Mesendoderm (in vitro differentiated cells): ENCODE data around the gene BNIP5.

ENCODE experiments used
- DNase-seq: peaks from one replicate; pipeline ENCODE4 v3.0.0; 2013
- H2AK5ac ChIP-seq: 2 replicates; pipeline ENCODE4 v1.6.1; 2013; ENCODE audit warnings: low read length, inconsistent platforms
- H2BK120ac ChIP-seq: 2 replicates; pipeline ENCODE4 v1.6.1; 2013; ENCODE audit warnings: low read depth, mild to moderate bottlenecking, low read length, moderate library complexity, mixed read lengths
- H2BK15ac ChIP-seq: replicated peaks from 2 replicates; pipeline ENCODE4 v1.6.1; 2013; ENCODE audit warnings: low read depth, mild to moderate bottlenecking, moderate library complexity
- H2BK5ac ChIP-seq: 2 replicates; pipeline ENCODE4 v1.6.1; 2013; ENCODE audit warnings: low read length, inconsistent platforms
- H3K18ac ChIP-seq: 2 replicates; pipeline ENCODE4 v1.6.1; 2013; ENCODE audit warnings: mild to moderate bottlenecking, low read length, mixed read lengths
- H3K23ac ChIP-seq: one replicate; pipeline ENCODE4 v1.6.1; 2013; ENCODE audit warnings: low read length
- H3K27ac ChIP-seq: 2 replicates; pipeline ENCODE4 v1.5.1; 2013; ENCODE audit warnings: low read depth, mild to moderate bottlenecking, inconsistent platforms, low read length, moderate library complexity
- H3K27me3 ChIP-seq: 2 replicates; pipeline ENCODE4 v1.6.1; 2013; ENCODE audit warnings: low read length, control low read depth, mild to moderate bottlenecking, inconsistent platforms; ENCODE audit not compliant: insufficient read depth, poor library complexity
- H3K36me3 ChIP-seq: 2 replicates; pipeline ENCODE4 v1.6.1; 2013; ENCODE audit warnings: low read length, inconsistent platforms; ENCODE audit not compliant: control insufficient read depth, insufficient read depth
- H3K4ac ChIP-seq: one replicate; pipeline ENCODE4 v1.6.1; 2013; ENCODE audit warnings: low read depth, mild to moderate bottlenecking, low read length, moderate library complexity
- H3K4me1 ChIP-seq: 2 replicates; pipeline ENCODE4 v1.6.1; 2013; ENCODE audit warnings: low read depth, low read length, inconsistent platforms; ENCODE audit not compliant: control insufficient read depth
- H3K4me2 ChIP-seq: 2 replicates; pipeline ENCODE4 v1.6.1; 2013; ENCODE audit warnings: low read length
- H3K4me3 ChIP-seq: 2 replicates; pipeline ENCODE4 v1.5.1; 2013; ENCODE audit warnings: mild to moderate bottlenecking, low read length
- H3K56ac ChIP-seq: one replicate; pipeline ENCODE4 v1.6.1; 2013; ENCODE audit warnings: low read length
- H3K79me1 ChIP-seq: 2 replicates; pipeline ENCODE4 v1.6.1; 2013; ENCODE audit warnings: low read length, inconsistent platforms
- H3K79me2 ChIP-seq: 2 replicates; pipeline ENCODE4 v1.6.1; 2013; ENCODE audit warnings: mild to moderate bottlenecking, low read length; ENCODE audit not compliant: control insufficient read depth, insufficient read depth
- H3K9ac ChIP-seq: 2 replicates; pipeline ENCODE4 v1.6.1; 2013; ENCODE audit warnings: low read length, inconsistent platforms
- H4K5ac ChIP-seq: one replicate; pipeline ENCODE4 v1.6.1; 2013; ENCODE audit warnings: low read length
- H4K8ac ChIP-seq: one replicate; pipeline ENCODE4 v1.6.1; 2013; ENCODE audit warnings: low read depth, mild to moderate bottlenecking, control low read depth, low read length, moderate library complexity
- WGBS: extraction: QIAGEN DNeasy Blood & Tissue Kit; methylation state at CpG from one replicate; pipeline ENCODE4 v1.1.7; 2013; ENCODE audit warnings: low lambda C conversion rate, missing lambda C conversion rate; ENCODE audit not compliant: insufficient coverage; ENCODE audit errors: extremely low coverage; 5-methylcytosine and 5-hydroxymethylcytosine counted together

BNIP5 gene

DNA sequence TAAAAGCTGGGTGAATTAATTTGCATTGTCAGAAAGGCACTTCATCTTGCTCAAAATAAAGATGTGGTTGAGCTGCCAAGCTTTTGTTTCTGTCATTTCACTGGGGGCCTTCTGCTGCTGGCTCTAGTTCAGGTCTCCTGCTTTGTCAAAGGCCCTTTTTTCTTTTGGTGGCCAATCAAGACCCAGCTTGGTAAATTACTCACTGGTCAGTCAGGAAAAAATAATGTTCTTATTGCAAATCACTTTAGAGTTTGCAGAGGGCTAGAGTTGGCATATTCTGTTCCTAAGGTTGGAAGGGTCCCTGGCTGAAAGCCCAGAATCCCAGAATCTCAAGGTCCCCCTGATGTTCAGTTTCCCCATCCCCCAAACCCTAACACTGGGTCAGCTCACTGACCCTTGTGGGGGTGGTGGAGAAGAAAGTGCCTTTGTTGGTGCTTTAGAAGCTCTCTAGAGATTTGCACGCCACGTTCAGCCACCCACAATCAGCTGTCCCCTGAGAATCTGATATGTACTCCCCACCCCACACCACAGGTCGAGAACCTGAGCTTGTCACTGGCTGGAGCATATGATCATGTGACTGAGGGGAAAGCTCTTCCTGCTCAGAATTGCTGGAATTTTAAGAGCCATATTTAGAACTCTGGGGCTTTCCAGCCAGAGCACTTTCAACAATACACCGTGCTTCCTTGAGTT is 21.7 kb upstream of the BNIP5 start:
- no peak overlapping the region for H3K27ac ChIP-seq

GRCh38 chr6:36357872-36358225 is 21.2 kb upstream of the BNIP5 start:
- H2BK15ac ChIP-seq, result no peak overlapping the region
- no peaks in the 10 kb centered on the region for H3K79me1 ChIP-seq
- H3K27me3 ChIP-seq, result no peaks in the 10 kb centered on the region
- H3K18ac ChIP-seq, result no peak overlapping the region
- H3K4ac ChIP-seq, result no peak overlapping the region
- H3K9ac ChIP-seq, result no peak overlapping the region
- H3K23ac ChIP-seq, result no peak overlapping the region
- H2BK5ac ChIP-seq, result no peak overlapping the region
- no peak overlapping the region for H3K4me3 ChIP-seq
- H3K79me2 ChIP-seq, result no peaks in the 10 kb centered on the region
- no peak overlapping the region for H3K56ac ChIP-seq
- H3K36me3 ChIP-seq, result no peaks in the 10 kb centered on the region
- H3K27ac ChIP-seq, result no peak overlapping the region
- WGBS, result no CpG with 5 or more reads among the region's 3 CpGs
- H4K8ac ChIP-seq, result no peak overlapping the region
- DNase-seq, result no peak
- no peak overlapping the region for H4K5ac ChIP-seq
- no peak overlapping the region for H3K4me2 ChIP-seq
- H2AK5ac ChIP-seq, result no peak overlapping the region
- H3K4me1 ChIP-seq, result no peaks in the 10 kb centered on the region
- no peak overlapping the region for H2BK120ac ChIP-seq

More for the DNA sequence above, 21.7 kb upstream of the BNIP5 start:
- Histone ChIP-seq H3K79me1 (no peaks in the 10 kb centered on the region), H2BK120ac (no peak overlapping the region), H3K18ac (no peak overlapping the region), H3K27me3 (no peaks in the 10 kb centered on the region), H4K5ac (no peak overlapping the region), H3K23ac (no peak overlapping the region), H3K9ac (no peak overlapping the region), H3K79me2 (no peaks in the 10 kb centered on the region), H3K4me2 (no peak overlapping the region), H3K4me1 (no peaks in the 10 kb centered on the region), H4K8ac (no peak overlapping the region), H2AK5ac (no peak overlapping the region), H3K4me3 (no peak overlapping the region), H2BK5ac (no peak overlapping the region), H3K4ac (no peak overlapping the region), H3K36me3 (no peaks in the 10 kb centered on the region), H3K56ac (no peak overlapping the region), H2BK15ac (no peak overlapping the region)
- no CpG with 5 or more reads among the region's 4 CpGs for WGBS
- DNase-seq, result no peak

- Histone ChIP-seq H3K4me3 (no peak overlapping the region), H3K27ac (no peak overlapping the region), H4K8ac (no peak overlapping the region), H3K4ac (no peak overlapping the region), H3K4me2 (no peak overlapping the region), H3K9ac (no peak overlapping the region), H3K79me1 (no peaks in the 10 kb centered on the region), H3K4me1 (no peaks in the 10 kb centered on the region), H2BK15ac (no peak overlapping the region), H3K23ac (no peak overlapping the region), H3K79me2 (no peaks in the 10 kb centered on the region), H3K27me3 (no peaks in the 10 kb centered on the region), H3K18ac (no peak overlapping the region), H2BK5ac (no peak overlapping the region), H4K5ac (no peak overlapping the region), H2AK5ac (no peak overlapping the region), H3K56ac (no peak overlapping the region), H3K36me3 (no peaks in the 10 kb centered on the region), H2BK120ac (no peak overlapping the region)
- no peak for DNase-seq
- no CpG with 5 or more reads among the region's 4 CpGs for WGBS
These were observed 19.1 kb upstream of the BNIP5 start for GRCh38 chr6:36355819-36356218.

DNA sequence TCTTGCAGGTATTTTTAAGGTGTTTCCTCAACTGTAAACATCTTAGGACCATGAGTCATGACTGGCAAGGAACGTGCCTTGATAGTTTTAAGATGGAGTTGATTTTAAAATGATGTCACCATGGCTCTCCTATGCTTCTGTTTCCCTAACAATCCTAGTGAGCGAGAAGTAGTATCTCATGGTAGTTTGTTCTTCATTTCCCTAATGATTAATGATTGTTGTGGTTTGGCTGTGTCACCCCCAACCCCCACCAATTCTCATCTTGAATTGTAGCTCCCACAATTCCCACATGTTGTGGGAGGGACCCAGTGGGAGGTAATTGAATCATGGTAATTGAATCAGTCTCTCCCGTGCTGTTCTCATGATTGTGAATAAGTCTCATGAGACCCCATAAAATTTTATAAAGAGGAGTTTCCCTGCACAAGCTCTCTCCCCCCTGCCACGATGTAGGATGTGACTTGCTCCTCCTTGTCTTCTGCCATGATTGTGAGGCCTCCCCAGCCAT is 16.8 kb upstream of the BNIP5 start:
- WGBS, result no CpG with 5 or more reads among the region's 4 CpGs
- H3K27me3 ChIP-seq, result no peaks in the 10 kb centered on the region
- no peak overlapping the region for H3K9ac ChIP-seq
- no peak for DNase-seq
- H3K4ac ChIP-seq, result no peak overlapping the region
- H2AK5ac ChIP-seq, result no peak overlapping the region
- H4K8ac ChIP-seq, result no peak overlapping the region
- no peak overlapping the region for H2BK5ac ChIP-seq
- H2BK120ac ChIP-seq, result no peak overlapping the region
- H3K4me1 ChIP-seq, result no peaks in the 10 kb centered on the region
- H3K36me3 ChIP-seq, result no peaks in the 10 kb centered on the region
- no peak overlapping the region for H4K5ac ChIP-seq
- no peak overlapping the region for H3K18ac ChIP-seq
- no peak overlapping the region for H3K27ac ChIP-seq
- H3K23ac ChIP-seq, result no peak overlapping the region
- no peak overlapping the region for H3K4me3 ChIP-seq
- no peaks in the 10 kb centered on the region for H3K79me2 ChIP-seq
- no peak overlapping the region for H3K56ac ChIP-seq
- no peak overlapping the region for H2BK15ac ChIP-seq
- H3K4me2 ChIP-seq, result no peak overlapping the region
- H3K79me1 ChIP-seq, result no peaks in the 10 kb centered on the region

DNA sequence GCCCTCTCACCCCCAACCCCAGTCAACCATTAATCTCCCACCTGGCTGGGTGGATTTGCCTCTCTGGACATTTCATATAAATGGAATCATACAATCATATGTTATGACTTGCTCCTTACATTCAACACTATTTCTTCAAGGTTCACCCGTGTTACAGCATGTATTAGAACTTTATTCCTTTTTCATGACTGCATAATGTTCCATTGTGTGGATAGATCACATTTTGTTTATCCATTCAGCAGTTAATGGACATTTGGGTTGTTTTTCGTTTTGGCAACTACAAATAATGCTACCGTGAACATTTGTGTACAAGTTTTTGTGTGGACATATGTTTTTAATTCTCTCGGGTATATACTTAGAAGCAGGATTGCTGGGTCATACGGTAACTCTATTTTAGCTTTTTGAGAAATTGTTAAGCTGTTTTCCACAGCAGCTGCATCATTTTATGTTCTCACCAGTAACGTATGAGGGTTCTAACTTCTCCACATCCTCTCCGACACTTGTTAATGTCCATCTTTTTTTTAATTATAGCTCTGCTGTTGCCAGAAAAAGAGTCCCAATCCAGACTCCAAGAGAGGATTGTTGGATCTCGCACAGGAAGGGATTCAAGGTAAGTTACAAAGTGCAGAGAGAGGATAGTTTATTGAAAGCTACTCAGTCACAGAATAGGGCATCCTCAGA is 15.9 kb upstream of the BNIP5 start:
- Histone ChIP-seq H2BK120ac (no peak overlapping the region), H2BK15ac (no peak overlapping the region), H2AK5ac (no peak overlapping the region), H4K8ac (no peak overlapping the region), H3K18ac (no peak overlapping the region), H3K36me3 (no peaks in the 10 kb centered on the region), H3K56ac (no peak overlapping the region), H3K27ac (no peak overlapping the region), H3K27me3 (no peaks in the 10 kb centered on the region), H4K5ac (no peak overlapping the region), H3K4me1 (no peaks in the 10 kb centered on the region), H3K4me2 (no peak overlapping the region), H3K79me2 (no peaks in the 10 kb centered on the region), H3K4ac (no peak overlapping the region), H3K79me1 (no peaks in the 10 kb centered on the region), H2BK5ac (no peak overlapping the region), H3K9ac (no peak overlapping the region), H3K4me3 (no peak overlapping the region), H3K23ac (no peak overlapping the region)
- WGBS, result no CpG with 5 or more reads among the region's 8 CpGs
- no peak for DNase-seq
